Activated CD4-positive, alpha-beta memory T cell treated with anti-CD3 and anti-CD28 coated beads, Interleukin-2, amount 10 ng/mL, durations not matched to agents 7 days and 5 days (primary cell): ENCODE measurements around the gene NCOR1. TPM values are rescaled to one million over a fixed set of nuclear protein-coding genes. Genes with fewer than 3 reads are reported as not detected.
A peak's percentile ranks its signal among the peaks of the same experiment; 100 is the strongest.
"Not testable (repeated sequence)": the region's sequence is repeated elsewhere in the genome, so short reads cannot be mapped to it uniquely, and the experiment has no call there.

Experiments used
- CTCF ChIA-PET: fragments of 350-600 bp; sonication (Branson Sonifier 250); formaldehyde crosslinking; loops from one replicate; lab custom pipeline; 2021; ENCODE audit warnings: antibody characterized with exemption, inconsistent platforms; lab: Charles Lee
- POLR2A ChIA-PET: fragments of 350-600 bp; sonication (Branson Sonifier 250); formaldehyde crosslinking; loops from one replicate; lab custom pipeline; 2021; ENCODE audit warnings: antibody characterized with exemption; lab: Charles Lee
- DNase-seq: peaks from one replicate; pipeline ENCODE4 v3.0.0-alpha.2; 2020
- H3K27ac Mint-ChIP-seq: one replicate; pipeline ENCODE4 v1.8.0; 2021; ENCODE audit warnings: mild to moderate bottlenecking, mixed read lengths
- H3K27me3 Mint-ChIP-seq: one replicate; pipeline ENCODE4 v1.8.0; 2021; ENCODE audit warnings: mixed read lengths
- H3K36me3 Mint-ChIP-seq: one replicate; pipeline ENCODE4 v1.8.0; 2021; ENCODE audit warnings: low read depth, mixed read lengths
- H3K4me1 Mint-ChIP-seq: one replicate; pipeline ENCODE4 v1.8.0; 2021; ENCODE audit warnings: mixed read lengths
- H3K4me3 Mint-ChIP-seq: one replicate; pipeline ENCODE4 v1.8.0; 2021; ENCODE audit warnings: mild to moderate bottlenecking, mixed read lengths
- H3K9me3 Mint-ChIP-seq: one replicate; pipeline ENCODE4 v1.8.0; 2021; ENCODE audit warnings: mixed read lengths
- total RNA-seq, 2 experiments: library from RNA; stranded (reverse); gene quantifications; one replicate each; pipeline ENCODE4 v1.2.3, GENCODE V29; 2021

NCOR1 gene
- total RNA-seq, 2 experiments from 2014 or later, result 136 to 141 TPM

GRCh38 chr17:16212793-16213192, 2.5 kb downstream of the NCOR1 start:
- Mint-ChIP-seq H3K27ac (no peak overlapping the region), H3K4me1 (peaks cover 44% of the 10 kb centered on the region), H3K4me3 (peak overlapping the region; percentile 5), H3K36me3 (peaks cover 13% of the 10 kb centered on the region), H3K27me3 (no peaks in the 10 kb centered on the region), H3K9me3 (no peaks in the 10 kb centered on the region)
- CTCF ChIA-PET, result interaction anchor here (0.7 kb wide), 1 partner anchor 12 kb away, joined by 4 read pairs; no protein-coding TSS in a partner anchor
- no peak for DNase-seq
- POLR2A ChIA-PET, result no interaction called here

GRCh38 chr17:16211590-16211989, 3.7 kb downstream of the NCOR1 start:
- POLR2A ChIA-PET, result interaction anchor here (0.6 kb wide), 1 partner anchor 140 kb away, joined by 4 read pairs; no protein-coding TSS in a partner anchor
- H3K4me3 Mint-ChIP-seq, result no peak overlapping the region
- no peaks in the 10 kb centered on the region for H3K27me3 Mint-ChIP-seq
- DNase-seq, result no peak
- H3K36me3 Mint-ChIP-seq, result peaks cover 13% of the 10 kb centered on the region
- no peaks in the 10 kb centered on the region for H3K9me3 Mint-ChIP-seq
- CTCF ChIA-PET, result no interaction called here
- H3K27ac Mint-ChIP-seq, result no peak overlapping the region
- peaks cover 37% of the 10 kb centered on the region for H3K4me1 Mint-ChIP-seq

- peaks cover 38% of the 10 kb centered on the region for H3K4me1 Mint-ChIP-seq
- H3K9me3 Mint-ChIP-seq, H3K4me3 Mint-ChIP-seq, H3K27ac Mint-ChIP-seq, POLR2A ChIA-PET, CTCF ChIA-PET, H3K36me3 Mint-ChIP-seq, DNase-seq, H3K27me3 Mint-ChIP-seq: not testable (repeated sequence)
These were observed 10.6 kb downstream of the NCOR1 start for GRCh38 chr17:16204763-16205162.

DNA sequence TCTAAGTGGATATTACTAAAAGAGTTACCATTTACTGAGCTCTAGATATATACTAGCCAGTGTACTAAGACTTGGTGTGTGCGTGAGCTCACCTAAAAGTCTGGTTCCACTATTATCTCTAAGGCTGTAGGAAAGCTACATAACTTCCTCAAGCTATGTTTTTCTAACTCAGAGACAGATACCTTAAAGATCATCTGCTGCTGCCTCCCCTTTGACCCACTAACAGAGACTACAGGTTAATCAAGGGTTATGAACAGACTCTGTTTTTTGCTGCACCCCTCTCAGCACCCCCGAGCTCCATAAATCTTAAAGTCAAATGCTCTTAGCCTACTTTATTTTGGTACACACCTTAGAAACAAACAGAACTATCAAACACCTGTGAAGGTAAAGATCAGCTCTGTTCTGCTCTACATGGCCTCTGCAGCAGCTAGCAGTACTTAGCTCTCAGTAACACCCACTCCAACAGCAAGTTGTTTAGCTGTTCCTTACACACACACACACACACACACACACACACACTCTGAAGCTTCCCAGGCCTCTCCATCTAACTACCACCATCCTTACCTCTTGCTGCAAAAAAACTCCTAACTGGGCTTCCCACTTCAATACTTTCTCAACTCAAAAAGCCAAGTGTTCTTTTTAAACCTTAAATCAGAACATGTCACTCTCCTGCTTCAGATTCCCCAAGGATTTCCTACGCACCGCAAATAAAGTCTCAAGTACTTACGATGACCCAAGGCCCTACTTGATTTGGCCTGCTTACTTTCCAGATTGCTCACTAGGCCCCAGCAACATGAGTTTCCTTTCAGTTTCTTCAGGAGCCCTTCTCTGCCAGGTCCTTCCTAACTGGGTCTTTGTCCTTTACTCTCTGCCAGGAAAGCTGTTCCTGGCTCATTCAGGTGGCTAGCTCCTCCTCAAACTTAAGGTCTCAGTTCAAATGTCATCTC, 12.5 kb downstream of the NCOR1 start:
- H3K27ac Mint-ChIP-seq, H3K27me3 Mint-ChIP-seq, CTCF ChIA-PET, H3K4me3 Mint-ChIP-seq, H3K9me3 Mint-ChIP-seq, DNase-seq, POLR2A ChIA-PET: not testable (repeated sequence)
- H3K36me3 Mint-ChIP-seq, result peaks cover 13% of the 10 kb centered on the region
- H3K4me1 Mint-ChIP-seq, result peaks cover 42% of the 10 kb centered on the region

GRCh38 chr17:16201693-16202131, 13.6 kb downstream of the NCOR1 start:
- H3K4me3 Mint-ChIP-seq, H3K27ac Mint-ChIP-seq, H3K9me3 Mint-ChIP-seq, POLR2A ChIA-PET, H3K27me3 Mint-ChIP-seq, DNase-seq: not testable (repeated sequence)
- Mint-ChIP-seq H3K4me1 (peaks cover 40% of the 10 kb centered on the region), H3K36me3 (peaks cover 20% of the 10 kb centered on the region)
- CTCF ChIA-PET, result interaction anchor here (0.7 kb wide), 1 partner anchor 9 kb away, joined by 3 read pairs; no protein-coding TSS in a partner anchor

GRCh38 chr17:16199093-16199492, 16.2 kb downstream of the NCOR1 start:
- CTCF ChIA-PET, result interaction anchor here (0.6 kb wide), 1 partner anchor 24 kb away, joined by 3 read pairs; no protein-coding TSS in a partner anchor
- peaks cover 38% of the 10 kb centered on the region for H3K4me1 Mint-ChIP-seq

GRCh38 chr17:16197276-16197675, 18.1 kb downstream of the NCOR1 start:
- H3K27ac Mint-ChIP-seq, result no peak overlapping the region
- H3K27me3 Mint-ChIP-seq, result no peaks in the 10 kb centered on the region
- H3K9me3 Mint-ChIP-seq, result no peaks in the 10 kb centered on the region
- DNase-seq, result no peak
- CTCF ChIA-PET, result no interaction called here
- POLR2A ChIA-PET, result no interaction called here
- peaks cover 27% of the 10 kb centered on the region for H3K4me1 Mint-ChIP-seq
- no peak overlapping the region for H3K4me3 Mint-ChIP-seq
- H3K36me3 Mint-ChIP-seq, result peaks cover 33% of the 10 kb centered on the region

More at GRCh38 chr17:16199093-16199492, 16.2 kb downstream of the NCOR1 start:
- H3K4me3 Mint-ChIP-seq, result no peak overlapping the region
- no peaks in the 10 kb centered on the region for H3K9me3 Mint-ChIP-seq
- no peaks in the 10 kb centered on the region for H3K27me3 Mint-ChIP-seq
- POLR2A ChIA-PET, result no interaction called here
- H3K27ac Mint-ChIP-seq, result no peak overlapping the region
- DNase-seq, result no peak
- H3K36me3 Mint-ChIP-seq, result peaks cover 20% of the 10 kb centered on the region

- DNase-seq, H3K9me3 Mint-ChIP-seq, POLR2A ChIA-PET, H3K27me3 Mint-ChIP-seq, H3K4me3 Mint-ChIP-seq: not testable (repeated sequence)
- CTCF ChIA-PET, result interaction anchor here (0.8 kb wide), 1 partner anchor 21 kb away, joined by 3 read pairs; no protein-coding TSS in a partner anchor
- H3K36me3 Mint-ChIP-seq, result peaks cover 46% of the 10 kb centered on the region
- H3K27ac Mint-ChIP-seq, result peak overlapping the region; percentile 9
- H3K4me1 Mint-ChIP-seq, result peaks cover 23% of the 10 kb centered on the region
These were observed 21.0 kb downstream of the NCOR1 start for GRCh38 chr17:16194307-16194835.

GRCh38 chr17:16191604-16192003, 23.7 kb downstream of the NCOR1 start:
- H3K27me3 Mint-ChIP-seq, result no peaks in the 10 kb centered on the region
- POLR2A ChIA-PET, result no interaction called here

GRCh38 chr17:16190703-16191360, 24.5 kb downstream of the NCOR1 start:
- peaks cover 42% of the 10 kb centered on the region for H3K36me3 Mint-ChIP-seq
- H3K9me3 Mint-ChIP-seq, result no peaks in the 10 kb centered on the region
- no peaks in the 10 kb centered on the region for H3K27me3 Mint-ChIP-seq
- no peak for DNase-seq
- no peak overlapping the region for H3K27ac Mint-ChIP-seq
- H3K4me3 Mint-ChIP-seq, result no peak overlapping the region
- ChIA-PET POLR2A (interaction anchor here (0.5 kb wide), 1 partner anchor 159 kb away, joined by 3 read pairs; no protein-coding TSS in a partner anchor), CTCF (interaction anchor here (1.3 kb wide), 1 partner anchor 164 kb away, joined by 3 read pairs; no protein-coding TSS in a partner anchor)
- peaks cover 18% of the 10 kb centered on the region for H3K4me1 Mint-ChIP-seq

More at GRCh38 chr17:16191604-16192003, 23.7 kb downstream of the NCOR1 start:
- H3K36me3 Mint-ChIP-seq, result peaks cover 38% of the 10 kb centered on the region
- H3K9me3 Mint-ChIP-seq, result no peaks in the 10 kb centered on the region
- peaks cover 18% of the 10 kb centered on the region for H3K4me1 Mint-ChIP-seq
- CTCF ChIA-PET, result interaction anchor here (1.3 kb wide), 1 partner anchor 164 kb away, joined by 3 read pairs; no protein-coding TSS in a partner anchor
- no peak overlapping the region for H3K4me3 Mint-ChIP-seq
- DNase-seq, result no peak
- no peak overlapping the region for H3K27ac Mint-ChIP-seq

- POLR2A ChIA-PET, result interaction anchor here (0.5 to 1.2 kb wide), 2 partner anchors 25 to 160 kb away, joined by 3 to 4 read pairs; partner anchors contain the start of gene NCOR1
- Mint-ChIP-seq H3K4me1 (peaks cover 12% of the 10 kb centered on the region), H3K36me3 (peaks cover 50% of the 10 kb centered on the region), H3K4me3 (no peak overlapping the region), H3K27me3 (no peaks in the 10 kb centered on the region), H3K9me3 (no peaks in the 10 kb centered on the region), H3K27ac (no peak overlapping the region)
- CTCF ChIA-PET, result interaction anchor here (1.6 kb wide), 1 partner anchor 174 kb away, joined by 3 read pairs; no protein-coding TSS in a partner anchor
- DNase-seq, result no peak
These were observed 25.5 kb downstream of the NCOR1 start for GRCh38 chr17:16189791-16190348.

DNA sequence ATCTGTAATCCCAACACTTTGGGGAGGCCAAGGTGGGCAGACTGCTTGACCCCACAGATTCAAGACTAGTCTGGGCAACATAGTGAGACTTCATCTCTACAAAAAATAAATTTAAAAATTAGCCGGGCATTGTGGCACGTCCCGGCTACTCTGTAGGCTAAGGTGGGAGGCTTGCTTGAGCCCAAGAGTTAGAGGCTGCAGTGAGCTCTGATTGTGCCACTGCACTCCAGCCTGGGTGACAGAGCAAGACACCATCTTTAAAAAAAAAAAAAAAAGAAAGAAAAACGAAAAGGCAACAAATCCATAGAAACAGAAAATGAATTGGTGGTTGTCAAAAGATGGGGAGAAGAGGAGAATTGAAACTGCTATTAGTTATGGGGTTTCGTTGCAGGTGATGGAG, 27.7 kb downstream of the NCOR1 start:
- Mint-ChIP-seq H3K4me1 (peaks cover 2% of the 10 kb centered on the region), H3K4me3 (no peak overlapping the region), H3K27ac (no peak overlapping the region), H3K27me3 (no peaks in the 10 kb centered on the region), H3K36me3 (peaks cover 49% of the 10 kb centered on the region), H3K9me3 (no peaks in the 10 kb centered on the region)
- no peak for DNase-seq
- ChIA-PET CTCF (interaction anchor here (0.6 kb wide), 1 partner anchor 22 kb away, joined by 3 read pairs; no protein-coding TSS in a partner anchor), POLR2A (no interaction called here)
